AG09309 (cell line): ENCODE results near the gene TRMT112.
A peak's percentile ranks its signal among the peaks of the same experiment; 100 is the strongest.

Source experiments
- DNase-seq: peaks from one replicate; pipeline ENCODE4 v3.0.0-alpha.2; 2010; ENCODE audit warnings: low read depth
- H3K4me3 ChIP-seq: 2 replicates; pipeline ENCODE4 v1.5.1; 2011; ENCODE audit warnings: mild to moderate bottlenecking, low read depth, low read length, moderate library complexity; ENCODE audit not compliant: control insufficient read depth
- CTCF ChIP-seq: IDR thresholded peaks from 2 replicates; pipeline ENCODE4 v1.5.1; 2011; ENCODE audit warnings: mild to moderate bottlenecking, low read depth, low read length, inconsistent platforms; ENCODE audit not compliant: insufficient read depth, control insufficient read depth; ENCODE audit errors: missing control alignments

TRMT112 gene

GRCh38 chr11:64276653-64277431, 40.5 kb downstream of the TRMT112 start:
- no peak for TF ChIP-seq CTCF

GRCh38 chr11:64275841-64276240, 41.5 kb downstream of the TRMT112 start:
- H3K4me3 ChIP-seq = no peak overlapping the region
- TF ChIP-seq CTCF = no peak
- DNase-seq = no peak

More at GRCh38 chr11:64276653-64277431, 40.5 kb downstream of the TRMT112 start:
- DNase-seq = no peak
- no peak overlapping the region for H3K4me3 ChIP-seq

GRCh38 chr11:64275031-64275800, 42.1 kb downstream of the TRMT112 start:
- DNase-seq = no peak
- TF ChIP-seq CTCF = no peak
- H3K4me3 ChIP-seq = no peak overlapping the region

GRCh38 chr11:64269540-64270220, 47.7 kb downstream of the TRMT112 start:
- DNase-seq = peak; percentile 100
- TF ChIP-seq CTCF = no peak
- H3K4me3 ChIP-seq = peak overlapping the region; percentile 61

- TF ChIP-seq CTCF = no peak
- DNase-seq = no peak
- peak overlapping the region; percentile 60 for H3K4me3 ChIP-seq
Observed at GRCh38 chr11:64268893-64269539, 48.3 kb downstream of the TRMT112 start.
